ENCODE results near the gene VRTN. TPM values are rescaled to one million over a fixed set of nuclear protein-coding genes. Genes with fewer than 3 reads are reported as not detected.

Gene VRTN
- polyA plus RNA-seq, 1 donor from 2014 or later: not detected

GRCh38 chr14:74356892-74357575 lies 8.8 kb downstream of the VRTN start:
- H3K36me3 ChIP-seq (ENCODE audit: insufficient read depth, low read length): no peaks in the 10 kb centered on the region

GRCh38 chr14:74357585-74357984 lies 9.3 kb downstream of the VRTN start:
- Histone ChIP-seq H3K79me2 (replicated peaks; ENCODE audit: insufficient read depth, low read length) (no peaks in the 10 kb centered on the region), H3K36me3 (ENCODE audit: insufficient read depth, low read length) (no peaks in the 10 kb centered on the region), H3K4me2 (ENCODE audit: low read length) (no peak overlapping the region), H3K27me3 (ENCODE audit: insufficient read depth, low read depth, low read length) (no peaks in the 10 kb centered on the region), H3K9ac (ENCODE audit: low read length) (no peak overlapping the region), H3F3A (ENCODE audit: insufficient read depth, low read length, poor library complexity, severe bottlenecking) (no peaks in the 10 kb centered on the region), H2AFZ (ENCODE audit: low read depth, low read length) (no peak overlapping the region), H3K27ac (ENCODE audit: low read length) (no peak overlapping the region), H3K9me3 (ENCODE audit: low read length) (no peaks in the 10 kb centered on the region), H4K20me1 (ENCODE audit: insufficient read depth) (no peaks in the 10 kb centered on the region), H3K9me2 (ENCODE audit: insufficient read depth, low read length) (no peaks in the 10 kb centered on the region), H3K4me3 (ENCODE audit: low read length) (no peak overlapping the region)
- TF ChIP-seq MXI1 (conservative IDR thresholded peaks at IDR 0.05; ENCODE audit: poor library complexity, severe bottlenecking) (no peak), SMC3 (conservative IDR thresholded peaks at IDR 0.05; ENCODE audit: poor library complexity) (no peak), RAD21 (conservative IDR thresholded peaks at IDR 0.05) (no peak), EP300 (conservative IDR thresholded peaks at IDR 0.05; ENCODE audit: poor library complexity, severe bottlenecking) (no peak), POLR2AphosphoS5 (IDR thresholded peaks at IDR 0.05) (no peak), REST (IDR thresholded peaks at IDR 0.05; ENCODE audit: borderline replicate concordance) (no peak), TAF1 (IDR thresholded peaks at IDR 0.05; ENCODE audit: low read depth) (no peak)
- TF ChIP-seq, protein P1, sequence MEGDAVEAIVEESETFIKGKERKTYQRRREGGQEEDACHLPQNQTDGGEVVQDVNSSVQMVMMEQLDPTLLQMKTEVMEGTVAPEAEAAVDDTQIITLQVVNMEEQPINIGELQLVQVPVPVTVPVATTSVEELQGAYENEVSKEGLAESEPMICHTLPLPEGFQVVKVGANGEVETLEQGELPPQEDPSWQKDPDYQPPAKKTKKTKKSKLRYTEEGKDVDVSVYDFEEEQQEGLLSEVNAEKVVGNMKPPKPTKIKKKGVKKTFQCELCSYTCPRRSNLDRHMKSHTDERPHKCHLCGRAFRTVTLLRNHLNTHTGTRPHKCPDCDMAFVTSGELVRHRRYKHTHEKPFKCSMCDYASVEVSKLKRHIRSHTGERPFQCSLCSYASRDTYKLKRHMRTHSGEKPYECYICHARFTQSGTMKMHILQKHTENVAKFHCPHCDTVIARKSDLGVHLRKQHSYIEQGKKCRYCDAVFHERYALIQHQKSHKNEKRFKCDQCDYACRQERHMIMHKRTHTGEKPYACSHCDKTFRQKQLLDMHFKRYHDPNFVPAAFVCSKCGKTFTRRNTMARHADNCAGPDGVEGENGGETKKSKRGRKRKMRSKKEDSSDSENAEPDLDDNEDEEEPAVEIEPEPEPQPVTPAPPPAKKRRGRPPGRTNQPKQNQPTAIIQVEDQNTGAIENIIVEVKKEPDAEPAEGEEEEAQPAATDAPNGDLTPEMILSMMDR (IDR thresholded peaks at IDR 0.05; ENCODE audit: poor library complexity, severe bottlenecking): no peak

More at GRCh38 chr14:74356892-74357575, 8.8 kb downstream of the VRTN start:
- Histone ChIP-seq H3K4me2 (ENCODE audit: low read length) (no peak overlapping the region), H3K9me3 (ENCODE audit: low read length) (no peaks in the 10 kb centered on the region), H3K9me2 (ENCODE audit: insufficient read depth, low read length) (no peaks in the 10 kb centered on the region), H3F3A (ENCODE audit: insufficient read depth, low read length, poor library complexity, severe bottlenecking) (no peaks in the 10 kb centered on the region), H3K27me3 (ENCODE audit: insufficient read depth, low read depth, low read length) (no peaks in the 10 kb centered on the region), H3K9ac (ENCODE audit: low read length) (no peak overlapping the region), H4K20me1 (ENCODE audit: insufficient read depth) (no peaks in the 10 kb centered on the region), H2AFZ (ENCODE audit: low read depth, low read length) (no peak overlapping the region), H3K27ac (ENCODE audit: low read length) (no peak overlapping the region), H3K79me2 (replicated peaks; ENCODE audit: insufficient read depth, low read length) (no peaks in the 10 kb centered on the region), H3K4me3 (ENCODE audit: low read length) (no peak overlapping the region)
- no peak for TF ChIP-seq MXI1 (conservative IDR thresholded peaks at IDR 0.05; ENCODE audit: poor library complexity, severe bottlenecking)
- TF ChIP-seq SMC3 (conservative IDR thresholded peaks at IDR 0.05; ENCODE audit: poor library complexity): no peak
- TF ChIP-seq, protein P1 (IDR thresholded peaks at IDR 0.05; ENCODE audit: poor library complexity, severe bottlenecking): no peak
- no peak for TF ChIP-seq REST (IDR thresholded peaks at IDR 0.05; ENCODE audit: borderline replicate concordance)
- TF ChIP-seq EP300 (conservative IDR thresholded peaks at IDR 0.05; ENCODE audit: poor library complexity, severe bottlenecking): no peak
- no peak for TF ChIP-seq POLR2AphosphoS5 (IDR thresholded peaks at IDR 0.05)
- TF ChIP-seq RAD21 (conservative IDR thresholded peaks at IDR 0.05): no peak
- TF ChIP-seq EZH2 (IDR thresholded peaks at IDR 0.05; ENCODE audit: borderline replicate concordance, insufficient read depth, low read length, poor library complexity, severe bottlenecking): no peak
- TF ChIP-seq TAF1 (IDR thresholded peaks at IDR 0.05; ENCODE audit: low read depth): no peak
